Measurements from ENCODE around the gene NR2C1. TPM values are rescaled to one million over a fixed set of nuclear protein-coding genes. Genes with fewer than 3 reads are reported as not detected.

The NR2C1 gene
- total and polyA plus RNA-seq, 2 donors (not counting 1 experiment from before 2014, with no cell fraction given): 31.2 to 53.9 TPM

GRCh38 chr12:95074766-95075165, 1.3 kb upstream of the NR2C1 start:
- H3K4me3 Mint-ChIP-seq: no peak overlapping the region
- TF ChIP-seq EZH2 (IDR thresholded peaks at IDR 0.05; ENCODE audit: borderline replicate concordance, insufficient read depth, low read depth, low read length, poor library complexity, severe bottlenecking) (no peak), CTCF (IDR thresholded peaks at IDR 0.05) (no peak)
- Histone ChIP-seq H3K27me3 (replicated peaks in 1 of 4; ENCODE audit: control extremely low read depth in 1 of 4, control insufficient read depth in 3 of 4, insufficient read depth in 4 of 4, low read length in 3 of 4) (no peaks in the 10 kb centered on the region), H3K9ac (ENCODE audit: low read length) (no peak overlapping the region), H2AFZ (ENCODE audit: insufficient read depth, low read depth, low read length, poor library complexity, severe bottlenecking) (no peak overlapping the region), H3K4me3 (ENCODE audit: control extremely low read depth in 1 of 5, extremely low read depth in 1 of 5, insufficient read depth in 1 of 5, low read depth in 2 of 5, low read length in 4 of 5) (no peak overlapping the region), H3K36me3 (replicated peaks in 1 of 2; ENCODE audit: control extremely low read depth in 1 of 2, control insufficient read depth in 1 of 2, extremely low read depth in 1 of 2, insufficient read depth in 2 of 2, low read length in 1 of 2) (peaks cover 0 to 4% of the 10 kb centered on the region in 2 experiments), H3K27ac (ENCODE audit: low read length in 2 of 2) (no peak overlapping the region), H3K4me1 (ENCODE audit: control insufficient read depth in 2 of 2, insufficient read depth in 2 of 2, low read length in 2 of 2) (peaks cover 0 to 14% of the 10 kb centered on the region in 2 donors), H3K9me3 (ENCODE audit: control extremely low read depth in 1 of 3, control insufficient read depth in 2 of 3, insufficient read depth in 1 of 3, low read length in 2 of 3) (no peaks in the 10 kb centered on the region), H4K20me1 (ENCODE audit: control insufficient read depth, insufficient read depth, low read length, poor library complexity, severe bottlenecking) (no peaks in the 10 kb centered on the region), H3K4me2 (replicated peaks; ENCODE audit: low read depth, low read length, poor library complexity, severe bottlenecking) (no peak overlapping the region), H3K79me2 (ENCODE audit: control insufficient read depth, insufficient read depth, low read length) (peaks cover 31% of the 10 kb centered on the region)
- 93% methylated on average over 3 of the region's 5 CpGs for WGBS (ENCODE audit: insufficient coverage)
- no peak overlapping the region for H3K27ac Mint-ChIP-seq
- no peaks in the 10 kb centered on the region for H3K27me3 Mint-ChIP-seq
- POLR2A ChIA-PET: no interaction called here
- no peaks in the 10 kb centered on the region for H3K9me3 Mint-ChIP-seq (ENCODE audit: insufficient read depth)
- intact Hi-C loops (cut with micrococcal nuclease): loop anchor here (5.0 to 10.0 kb wide), 3 partner anchors 242 to 470 kb away; no protein-coding TSS in a partner anchor
- DNase-seq (no peak), ATAC-seq (ENCODE audit: low read depth) (no peak)
- CTCF ChIA-PET: interaction anchor here (0.7 to 2.4 kb wide), 2 partner anchors 143 to 257 kb away, joined by 4 to 9 read pairs; partner anchors contain the start of genes FGD6 and VEZT
- peaks cover 11% of the 10 kb centered on the region for H3K4me1 Mint-ChIP-seq
